GM06990 (cell line): ENCODE results near the gene ANP32B.

Experiments
- DNase-seq: peaks from one replicate; pipeline ENCODE4 v3.0.0-alpha.2; 2011; ENCODE audit not compliant: insufficient read length; ENCODE audit errors: extremely low read depth
- H3K27me3 ChIP-seq: replicated peaks from 2 replicates; pipeline ENCODE4 v1.6.0; 2011; ENCODE audit warnings: low read length; ENCODE audit not compliant: control insufficient read depth, insufficient read depth
- H3K36me3 ChIP-seq: 2 replicates; pipeline ENCODE4 v1.5.1; 2011; ENCODE audit warnings: low read length; ENCODE audit not compliant: control insufficient read depth, insufficient read depth
- H3K4me3 ChIP-seq: replicated peaks from 2 replicates; pipeline ENCODE4 v1.5.1; 2011; ENCODE audit warnings: low read depth, mild to moderate bottlenecking, control low read depth, low read length
- TF ChIP-seq, protein P1 (sequence below): IDR thresholded peaks from 2 replicates; pipeline ENCODE4 v1.5.1; 2011; ENCODE audit warnings: low read length, control low read depth, mild to moderate bottlenecking, inconsistent platforms; ENCODE audit not compliant: insufficient read depth, poor library complexity, severe bottlenecking

ANP32B gene

DNA sequence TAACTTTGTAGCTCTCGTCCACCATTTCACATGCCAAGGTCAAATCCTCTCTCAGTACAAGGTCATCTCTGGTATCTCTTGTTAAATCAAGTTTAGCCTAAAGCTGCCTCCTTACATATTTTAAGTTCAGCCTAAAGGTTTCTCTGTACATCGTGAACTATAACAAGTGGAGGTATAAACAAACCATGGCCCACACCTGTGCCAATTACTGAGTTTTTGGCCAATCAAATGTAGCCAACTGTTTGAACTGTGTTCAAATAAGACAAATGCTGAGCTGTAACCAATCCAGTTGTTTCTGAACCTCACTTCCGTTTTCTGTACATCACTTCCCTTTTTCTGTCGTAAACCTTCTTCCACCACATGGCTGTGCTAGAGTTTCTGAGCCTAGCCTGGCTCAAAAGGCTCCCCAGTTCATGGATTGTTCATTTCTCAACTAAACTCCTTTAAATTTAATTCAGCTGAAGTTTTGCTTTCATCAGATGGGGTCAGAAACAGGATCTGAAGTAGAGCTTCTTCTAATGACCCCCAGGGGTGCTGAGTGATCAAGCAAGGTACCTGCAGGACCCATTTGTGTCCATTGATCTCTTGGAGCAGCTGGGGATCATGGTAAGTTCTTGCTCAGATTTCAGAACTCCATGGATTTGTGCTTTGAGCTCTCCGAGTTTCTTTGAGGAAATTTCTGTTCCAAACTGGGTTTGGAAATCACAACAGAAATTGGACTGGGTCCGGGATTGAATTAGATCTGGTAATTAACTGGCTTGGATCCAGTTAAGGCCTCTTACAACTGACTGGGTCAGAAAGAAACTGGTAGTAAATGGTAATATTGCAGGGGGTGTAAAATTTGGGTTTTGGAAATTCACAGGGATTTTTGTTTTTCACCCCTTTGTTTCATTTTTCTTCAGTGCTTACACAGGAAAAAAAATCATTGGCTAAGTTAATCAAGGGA lies 62.4 kb downstream of the ANP32B start:
- DNase-seq, result peak; percentile 43
- H3K4me3 ChIP-seq, result peak overlapping the region; percentile 64
- TF ChIP-seq, protein P1, sequence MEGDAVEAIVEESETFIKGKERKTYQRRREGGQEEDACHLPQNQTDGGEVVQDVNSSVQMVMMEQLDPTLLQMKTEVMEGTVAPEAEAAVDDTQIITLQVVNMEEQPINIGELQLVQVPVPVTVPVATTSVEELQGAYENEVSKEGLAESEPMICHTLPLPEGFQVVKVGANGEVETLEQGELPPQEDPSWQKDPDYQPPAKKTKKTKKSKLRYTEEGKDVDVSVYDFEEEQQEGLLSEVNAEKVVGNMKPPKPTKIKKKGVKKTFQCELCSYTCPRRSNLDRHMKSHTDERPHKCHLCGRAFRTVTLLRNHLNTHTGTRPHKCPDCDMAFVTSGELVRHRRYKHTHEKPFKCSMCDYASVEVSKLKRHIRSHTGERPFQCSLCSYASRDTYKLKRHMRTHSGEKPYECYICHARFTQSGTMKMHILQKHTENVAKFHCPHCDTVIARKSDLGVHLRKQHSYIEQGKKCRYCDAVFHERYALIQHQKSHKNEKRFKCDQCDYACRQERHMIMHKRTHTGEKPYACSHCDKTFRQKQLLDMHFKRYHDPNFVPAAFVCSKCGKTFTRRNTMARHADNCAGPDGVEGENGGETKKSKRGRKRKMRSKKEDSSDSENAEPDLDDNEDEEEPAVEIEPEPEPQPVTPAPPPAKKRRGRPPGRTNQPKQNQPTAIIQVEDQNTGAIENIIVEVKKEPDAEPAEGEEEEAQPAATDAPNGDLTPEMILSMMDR, result no peak

DNA sequence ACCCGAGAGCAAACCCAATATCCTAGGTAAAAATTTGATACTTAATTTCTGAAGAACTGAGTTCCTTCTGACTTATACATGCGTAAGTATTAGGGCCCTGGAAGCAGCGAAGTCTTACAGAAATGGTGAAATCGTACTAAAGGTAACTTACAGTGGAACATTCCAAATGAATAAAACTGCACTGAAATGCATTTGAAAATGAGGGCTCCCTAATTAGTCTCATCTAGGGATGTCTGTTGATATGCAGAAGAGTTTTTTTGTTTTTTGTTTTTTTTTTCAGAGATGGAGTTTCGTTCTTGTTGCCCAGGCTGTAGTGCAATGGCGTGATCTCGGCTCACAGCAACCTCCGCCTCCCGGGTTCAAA lies 63.0 kb downstream of the ANP32B start:
- Histone ChIP-seq H3K4me3 (peak overlapping the region; percentile 64), H3K27me3 (no peaks in the 10 kb centered on the region), H3K36me3 (peaks cover 1% of the 10 kb centered on the region)
- no peak for DNase-seq
- TF ChIP-seq, protein P1, result no peak

More for the DNA sequence above, 62.4 kb downstream of the ANP32B start:
- Histone ChIP-seq H3K36me3 (peaks cover 1% of the 10 kb centered on the region), H3K27me3 (no peaks in the 10 kb centered on the region)

DNA sequence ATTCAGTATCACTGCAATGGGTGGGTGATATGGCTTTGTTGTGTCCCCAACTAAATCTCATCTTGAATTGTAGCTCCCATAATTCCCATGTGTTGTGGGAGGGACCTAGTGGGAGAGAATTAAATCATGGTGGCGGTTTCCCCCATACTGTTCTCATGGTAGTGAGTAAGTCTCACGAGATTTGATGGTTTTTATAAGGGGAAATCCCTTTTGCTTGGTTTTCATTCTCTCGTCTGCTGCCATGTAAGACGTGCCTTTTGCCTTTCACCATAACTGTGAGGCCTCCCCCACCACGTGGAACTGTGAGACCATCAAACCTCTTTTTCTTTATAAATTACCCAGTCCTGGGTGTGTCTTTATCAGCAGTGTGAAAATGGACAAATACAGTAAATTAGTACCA lies 63.9 kb downstream of the ANP32B start:
- Histone ChIP-seq H3K4me3 (peak overlapping the region; percentile 64), H3K27me3 (no peaks in the 10 kb centered on the region), H3K36me3 (peaks cover 1% of the 10 kb centered on the region)
- no peak for DNase-seq
- TF ChIP-seq, protein P1, result no peak

DNA sequence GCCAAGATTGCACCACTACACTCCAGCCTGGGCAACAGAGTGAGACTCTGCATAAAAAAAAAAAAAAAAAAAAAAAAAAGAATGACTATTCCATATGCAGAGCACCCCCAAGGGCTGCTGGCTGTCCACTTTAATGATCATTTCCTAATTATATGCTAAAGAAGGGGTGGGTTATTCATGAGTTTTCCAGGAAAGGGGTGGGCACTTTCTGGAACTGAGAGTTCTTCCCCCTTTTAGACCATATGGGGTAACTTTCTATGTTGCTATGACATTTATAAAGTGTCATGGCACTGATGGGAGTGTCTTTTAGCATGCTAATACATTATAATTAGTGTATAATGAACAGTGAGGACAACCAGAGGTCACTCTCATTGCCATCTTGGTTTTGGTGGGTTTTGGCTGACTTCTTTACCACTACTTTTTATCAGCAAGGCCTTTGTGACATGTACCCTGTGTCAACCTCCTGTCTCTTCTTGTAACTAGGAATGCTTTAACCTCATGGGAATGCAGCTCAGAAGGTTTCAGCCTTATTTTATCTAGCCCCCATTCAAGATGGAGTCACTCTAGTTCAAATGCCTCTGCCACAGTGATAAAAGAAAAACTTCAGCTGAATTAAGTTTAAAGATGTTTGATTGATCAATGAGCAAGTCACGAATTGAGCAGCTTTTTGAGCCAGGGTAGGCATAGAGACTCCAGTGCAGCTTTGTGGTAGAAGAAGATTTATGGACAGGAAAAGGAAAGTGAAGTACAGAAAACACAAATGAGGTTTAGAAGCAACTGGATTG lies 66.3 kb downstream of the ANP32B start:
- TF ChIP-seq, protein P1, result no peak
- Histone ChIP-seq H3K36me3 (peaks cover 1% of the 10 kb centered on the region), H3K27me3 (no peaks in the 10 kb centered on the region), H3K4me3 (no peak overlapping the region)
- no peak for DNase-seq

DNA sequence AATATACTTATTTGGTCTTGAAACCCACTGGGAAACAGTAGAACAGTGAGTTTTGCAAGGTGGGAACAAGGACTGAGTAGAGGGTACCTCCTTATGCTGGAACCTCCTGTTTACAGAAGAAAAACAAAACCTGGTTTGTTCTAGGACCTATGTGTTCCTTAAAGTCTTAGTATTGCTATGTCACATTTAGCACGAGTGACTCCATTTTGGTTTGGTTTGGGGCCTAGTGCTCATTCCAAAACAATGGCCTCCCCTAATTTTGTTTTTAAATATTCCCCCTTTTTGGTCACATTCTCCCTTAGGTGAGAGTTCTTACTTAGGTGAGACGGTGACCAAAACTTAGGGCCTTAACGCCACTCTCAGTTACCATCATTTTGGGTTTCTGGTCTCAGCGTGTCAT lies 67.2 kb downstream of the ANP32B start:
- peaks cover 1% of the 10 kb centered on the region for H3K36me3 ChIP-seq
- no peak for DNase-seq

More for the DNA sequence above, 67.2 kb downstream of the ANP32B start:
- Histone ChIP-seq H3K27me3 (no peaks in the 10 kb centered on the region), H3K4me3 (no peak overlapping the region)
- TF ChIP-seq, protein P1, result no peak
